ENCODE results near the gene TRIML2. TPM values are rescaled to one million over a fixed set of nuclear protein-coding genes. Genes with fewer than 3 reads are reported as not detected.

TRIML2 gene
- total RNA-seq, 1 donor from 2014 or later = 13.4 TPM

DNA sequence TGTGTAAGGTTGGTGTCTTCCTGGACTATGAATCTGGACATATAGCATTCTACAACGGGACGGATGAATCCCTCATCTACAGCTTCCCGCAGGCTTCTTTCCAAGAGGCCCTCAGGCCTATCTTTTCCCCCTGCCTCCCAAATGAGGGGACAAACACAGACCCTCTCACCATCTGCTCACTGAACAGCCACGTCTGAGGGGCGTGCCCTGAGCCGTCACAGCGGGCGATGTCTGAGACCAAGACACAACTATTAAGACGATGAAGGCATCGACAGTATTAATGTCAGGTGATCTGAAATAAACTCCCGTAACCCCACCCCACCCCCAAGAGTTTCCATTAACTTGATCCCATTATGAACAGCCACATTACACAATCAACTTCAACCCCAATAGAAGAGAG is 37.8 kb upstream of the TRIML2 start:
- H3K36me3 Mint-ChIP-seq (ENCODE audit: low read depth, unreplicated experiment) = peaks cover 3% of the 10 kb centered on the region
- no peak for TF ChIP-seq CTCF (IDR thresholded peaks at IDR 0.05; ENCODE audit: unreplicated experiment)
- H3K4me3 Mint-ChIP-seq (ENCODE audit: unreplicated experiment) = no peak overlapping the region
- H3K27ac Mint-ChIP-seq (ENCODE audit: unreplicated experiment) = no peak overlapping the region
- DNase-seq (ENCODE audit: low spot score) = no peak
- H3K9me3 Mint-ChIP-seq (ENCODE audit: unreplicated experiment) = peaks cover 6% of the 10 kb centered on the region
- peaks cover 18% of the 10 kb centered on the region for H3K4me1 Mint-ChIP-seq (ENCODE audit: unreplicated experiment)
- peaks cover 7% of the 10 kb centered on the region for H3K27me3 Mint-ChIP-seq (ENCODE audit: unreplicated experiment)

GRCh38 chr4:188146618-188147017 is 37.2 kb upstream of the TRIML2 start:
- H3K4me1 Mint-ChIP-seq (ENCODE audit: unreplicated experiment) = peaks cover 21% of the 10 kb centered on the region
- no peak overlapping the region for H3K27ac Mint-ChIP-seq (ENCODE audit: unreplicated experiment)
- peaks cover 6% of the 10 kb centered on the region for H3K9me3 Mint-ChIP-seq (ENCODE audit: unreplicated experiment)
- no peak for TF ChIP-seq CTCF (IDR thresholded peaks at IDR 0.05; ENCODE audit: unreplicated experiment)
- peaks cover 3% of the 10 kb centered on the region for H3K36me3 Mint-ChIP-seq (ENCODE audit: low read depth, unreplicated experiment)
- no peak overlapping the region for H3K4me3 Mint-ChIP-seq (ENCODE audit: unreplicated experiment)
- peaks cover 7% of the 10 kb centered on the region for H3K27me3 Mint-ChIP-seq (ENCODE audit: unreplicated experiment)
- no peak for DNase-seq (ENCODE audit: low spot score)

DNA sequence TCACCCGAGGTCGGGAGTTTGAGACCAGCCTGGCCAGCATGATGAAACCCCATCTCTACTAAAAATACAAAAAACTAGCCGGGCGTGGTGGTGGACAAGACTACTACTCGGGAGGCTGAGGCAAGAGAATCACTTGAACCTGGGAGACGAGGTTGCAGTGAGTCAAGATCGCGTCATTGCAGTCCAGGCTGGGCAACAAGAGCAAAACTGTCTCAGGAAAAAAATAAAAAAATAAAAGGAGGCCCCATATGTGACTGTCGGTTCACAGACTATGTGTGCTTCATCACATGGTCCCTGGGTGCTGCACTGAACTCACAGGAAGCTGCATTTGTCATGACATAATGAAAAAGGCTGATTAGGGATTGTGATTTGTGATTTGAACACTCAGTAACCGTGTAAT is 36.2 kb upstream of the TRIML2 start:
- Mint-ChIP-seq H3K4me1 (ENCODE audit: unreplicated experiment) (peaks cover 27% of the 10 kb centered on the region), H3K36me3 (ENCODE audit: low read depth, unreplicated experiment) (peaks cover 3% of the 10 kb centered on the region), H3K27me3 (ENCODE audit: unreplicated experiment) (peaks cover 5% of the 10 kb centered on the region), H3K9me3 (ENCODE audit: unreplicated experiment) (peaks cover 5% of the 10 kb centered on the region), H3K27ac (ENCODE audit: unreplicated experiment) (no peak overlapping the region), H3K4me3 (ENCODE audit: unreplicated experiment) (no peak overlapping the region)
- DNase-seq (ENCODE audit: low spot score) = no peak
- no peak for TF ChIP-seq CTCF (IDR thresholded peaks at IDR 0.05; ENCODE audit: unreplicated experiment)

GRCh38 chr4:188143731-188144130 is 34.3 kb upstream of the TRIML2 start:
- Mint-ChIP-seq H3K27me3 (ENCODE audit: unreplicated experiment) (no peaks in the 10 kb centered on the region), H3K9me3 (ENCODE audit: unreplicated experiment) (no peaks in the 10 kb centered on the region), H3K4me1 (ENCODE audit: unreplicated experiment) (peaks cover 31% of the 10 kb centered on the region), H3K27ac (ENCODE audit: unreplicated experiment) (no peak overlapping the region), H3K36me3 (ENCODE audit: low read depth, unreplicated experiment) (peaks cover 3% of the 10 kb centered on the region), H3K4me3 (ENCODE audit: unreplicated experiment) (no peak overlapping the region)
- TF ChIP-seq CTCF (IDR thresholded peaks at IDR 0.05; ENCODE audit: unreplicated experiment) = no peak
- no peak for DNase-seq (ENCODE audit: low spot score)

DNA sequence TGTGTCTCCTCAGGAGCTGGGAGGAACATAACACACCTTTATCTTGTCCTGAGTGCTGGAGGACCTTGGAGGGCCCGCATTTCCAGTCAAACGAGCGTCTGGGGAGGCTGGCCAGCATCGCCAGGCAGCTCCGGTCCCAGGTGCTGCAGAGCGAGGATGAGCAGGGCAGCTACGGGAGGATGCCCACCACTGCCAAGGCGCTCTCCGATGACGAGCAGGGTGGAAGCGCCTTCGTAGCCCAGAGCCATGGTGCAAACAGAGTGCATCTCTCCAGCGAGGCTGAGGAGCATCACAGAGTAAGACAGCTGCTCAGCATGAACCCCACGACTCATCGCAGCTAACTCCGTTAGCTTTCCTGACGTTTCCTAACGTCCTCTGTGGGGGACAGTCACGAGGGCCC is 30.3 kb upstream of the TRIML2 start:
- DNase-seq (ENCODE audit: low spot score) = no peak
- peaks cover 35% of the 10 kb centered on the region for H3K4me1 Mint-ChIP-seq (ENCODE audit: unreplicated experiment)
- no peak overlapping the region for H3K27ac Mint-ChIP-seq (ENCODE audit: unreplicated experiment)
- no peak overlapping the region for H3K4me3 Mint-ChIP-seq (ENCODE audit: unreplicated experiment)
- no peaks in the 10 kb centered on the region for H3K27me3 Mint-ChIP-seq (ENCODE audit: unreplicated experiment)
- TF ChIP-seq CTCF (IDR thresholded peaks at IDR 0.05; ENCODE audit: unreplicated experiment) = no peak
- H3K9me3 Mint-ChIP-seq (ENCODE audit: unreplicated experiment) = no peaks in the 10 kb centered on the region
- peaks cover 2% of the 10 kb centered on the region for H3K36me3 Mint-ChIP-seq (ENCODE audit: low read depth, unreplicated experiment)
